Mesenchymal stem cell (in vitro differentiated cells and primary cell): ENCODE measurements around the gene TCF12.
A peak's percentile ranks its signal among the peaks of the same experiment; 100 is the strongest.

Experiments
- DNase-seq: peaks from one replicate; pipeline ENCODE4 v3.0.0-alpha.2; 2013
- H2AFZ ChIP-seq: one replicate; pipeline ENCODE4 v1.6.1; 2013; ENCODE audit warnings: low read depth, mild to moderate bottlenecking, control low read depth, inconsistent platforms, low read length, moderate library complexity
- H2AK5ac ChIP-seq: 2 replicates; pipeline ENCODE4 v1.6.1; 2013; ENCODE audit warnings: low read length, moderate library complexity, mild to moderate bottlenecking, inconsistent platforms; ENCODE audit not compliant: severe bottlenecking
- H2BK120ac ChIP-seq: one replicate; pipeline ENCODE4 v1.6.1; 2013; ENCODE audit warnings: low read depth, mild to moderate bottlenecking, inconsistent platforms, low read length, moderate library complexity
- H2BK12ac ChIP-seq, 2 experiments: one replicate each; pipeline ENCODE4 v1.6.1; 2013; ENCODE audit warnings: inconsistent platforms in 2 of 2, low read length in 2 of 2, mild to moderate bottlenecking in 2 of 2, moderate library complexity in 2 of 2, control low read depth in 1 of 2
- H2BK15ac ChIP-seq: one replicate; pipeline ENCODE4 v1.6.1; 2013; ENCODE audit warnings: mild to moderate bottlenecking, low read depth, inconsistent platforms; ENCODE audit not compliant: poor library complexity, severe bottlenecking
- H2BK5ac ChIP-seq: 2 replicates; pipeline ENCODE4 v1.6.1; 2013; ENCODE audit warnings: low read depth, mild to moderate bottlenecking, low read length, control low read depth, inconsistent platforms; ENCODE audit not compliant: poor library complexity, severe bottlenecking
- H3K14ac ChIP-seq, 2 experiments: one replicate each; pipeline ENCODE4 v1.6.1; 2013; ENCODE audit warnings: inconsistent platforms in 2 of 2, low read length in 2 of 2, control low read depth in 1 of 2, mild to moderate bottlenecking in 1 of 2, moderate library complexity in 1 of 2
- H3K18ac ChIP-seq, 2 experiments: one replicate each; pipeline ENCODE4 v1.6.1; 2013; ENCODE audit warnings: inconsistent platforms in 2 of 2, low read length in 2 of 2, control low read depth in 1 of 2, low read depth in 1 of 2, mild to moderate bottlenecking in 1 of 2
- H3K23ac ChIP-seq, 2 experiments: one replicate each; pipeline ENCODE4 v1.6.1; 2013; ENCODE audit warnings: inconsistent platforms in 2 of 2, low read length in 2 of 2, mild to moderate bottlenecking in 2 of 2, moderate library complexity in 2 of 2, control low read depth in 1 of 2
- H3K27ac ChIP-seq: 2 replicates; pipeline ENCODE4 v1.5.1; 2013; ENCODE audit warnings: mild to moderate bottlenecking, moderate library complexity, low read length, control low read depth, inconsistent platforms; ENCODE audit not compliant: poor library complexity, severe bottlenecking
- H3K27me3 ChIP-seq, 2 experiments: 2 replicates each; pipeline versions ENCODE4 v1.6.1 to v1.7.0; 2013; ENCODE audit warnings: low read length in 2 of 2, mild to moderate bottlenecking in 2 of 2, moderate library complexity in 2 of 2, control low read depth in 1 of 2, inconsistent platforms in 1 of 2; ENCODE audit not compliant: control insufficient read depth in 1 of 2, insufficient read depth in 1 of 2
- H3K36me3 ChIP-seq, 2 experiments: 2 replicates each; pipeline versions ENCODE4 v1.6.1 to v1.7.0; 2013; ENCODE audit warnings: low read length in 2 of 2, control low read depth in 1 of 2, inconsistent platforms in 1 of 2, low read depth in 1 of 2, mild to moderate bottlenecking in 1 of 2; ENCODE audit not compliant: insufficient read depth in 2 of 2, control insufficient read depth in 1 of 2
- H3K4ac ChIP-seq, 2 experiments: one replicate each; pipeline ENCODE4 v1.6.1; 2013; ENCODE audit warnings: inconsistent platforms in 2 of 2, low read length in 2 of 2, mild to moderate bottlenecking in 2 of 2, moderate library complexity in 2 of 2, control low read depth in 1 of 2, low read depth in 1 of 2
- H3K4me1 ChIP-seq: 2 replicates; pipeline ENCODE4 v1.6.1; 2013; ENCODE audit warnings: low read depth, low read length, control low read depth; ENCODE audit not compliant: control insufficient read depth, insufficient read depth
- H3K4me2 ChIP-seq: 2 replicates; pipeline ENCODE4 v1.6.1; 2013; ENCODE audit warnings: low read length, mild to moderate bottlenecking, inconsistent platforms; ENCODE audit not compliant: poor library complexity, severe bottlenecking
- H3K4me3 ChIP-seq, 2 experiments: 2 replicates each; pipeline versions ENCODE4 v1.5.1 to v1.7.0; 2013; ENCODE audit warnings: low read length in 2 of 2, mild to moderate bottlenecking in 2 of 2, control low read depth in 1 of 2, low read depth in 1 of 2; ENCODE audit not compliant: insufficient read depth in 1 of 2
- H3K79me1 ChIP-seq: replicated peaks from 2 replicates; pipeline ENCODE4 v1.6.1; 2013; ENCODE audit warnings: mild to moderate bottlenecking, control low read depth, low read length, inconsistent platforms; ENCODE audit not compliant: poor library complexity, severe bottlenecking
- H3K9ac ChIP-seq: 2 replicates; pipeline ENCODE4 v1.7.0; 2013; ENCODE audit warnings: mild to moderate bottlenecking, low read length, moderate library complexity
- H3K9me3 ChIP-seq: 2 replicates; pipeline ENCODE4 v1.7.0; 2013; ENCODE audit warnings: mild to moderate bottlenecking, low read length; ENCODE audit not compliant: control insufficient read depth
- H4K8ac ChIP-seq: one replicate; pipeline ENCODE4 v1.6.1; 2013; ENCODE audit warnings: inconsistent platforms, mild to moderate bottlenecking, low read length, moderate library complexity
- H4K91ac ChIP-seq: one replicate; pipeline ENCODE4 v1.6.1; 2013; ENCODE audit warnings: mild to moderate bottlenecking, low read length, inconsistent platforms
- WGBS: methylation state at CpG from one replicate; pipeline ENCODE4 v1.1.7; 2013; ENCODE audit warnings: mixed read lengths; 5-methylcytosine and 5-hydroxymethylcytosine counted together

The TCF12 gene

DNA sequence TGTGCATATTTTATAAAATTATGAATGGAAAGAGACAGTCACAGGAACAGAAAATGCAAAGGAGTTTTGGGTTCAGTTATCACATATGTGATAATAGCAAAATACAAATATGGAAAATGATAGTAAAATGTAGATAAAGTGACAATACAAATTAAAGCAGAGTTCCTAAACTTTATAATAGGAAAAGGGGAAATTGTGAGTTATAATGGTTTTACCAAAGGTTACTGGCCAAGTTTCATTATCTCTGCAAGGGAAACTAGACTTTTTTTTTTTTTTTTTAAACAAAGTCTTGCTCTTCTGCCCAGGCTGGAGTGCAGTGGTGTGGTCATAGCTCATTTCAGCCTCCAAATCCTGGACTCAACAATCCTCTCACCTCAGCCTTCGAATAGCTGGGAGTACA lies 229.2 kb downstream of the TCF12 start:
- Histone ChIP-seq H3K4me2 (no peak overlapping the region), H3K9ac (peak overlapping the region; percentile 94), H3K27me3 (no peaks in the 10 kb centered on the region), H3K14ac (no peak overlapping the region), H3K79me1 (peaks cover 18% of the 10 kb centered on the region), H3K18ac (no peak overlapping the region), H3K4me3 (no peak overlapping the region), H3K4me1 (peaks cover 3% of the 10 kb centered on the region), H3K27ac (no peak overlapping the region), H2BK5ac (no peak overlapping the region), H3K36me3 (peaks cover 7% of the 10 kb centered on the region in 2 experiments), H2BK120ac (no peak overlapping the region), H3K9me3 (peaks cover 12% of the 10 kb centered on the region), H4K91ac (no peak overlapping the region), H2AK5ac (no peak overlapping the region), H2AFZ (no peak overlapping the region), H3K4ac (no peak overlapping the region), H3K23ac (no peak overlapping the region), H4K8ac (no peak overlapping the region), H2BK15ac (no peak overlapping the region), H2BK12ac (no peak overlapping the region)
- no peak for DNase-seq
- 100% methylated on average over 1 of the region's 1 CpG for WGBS

DNA sequence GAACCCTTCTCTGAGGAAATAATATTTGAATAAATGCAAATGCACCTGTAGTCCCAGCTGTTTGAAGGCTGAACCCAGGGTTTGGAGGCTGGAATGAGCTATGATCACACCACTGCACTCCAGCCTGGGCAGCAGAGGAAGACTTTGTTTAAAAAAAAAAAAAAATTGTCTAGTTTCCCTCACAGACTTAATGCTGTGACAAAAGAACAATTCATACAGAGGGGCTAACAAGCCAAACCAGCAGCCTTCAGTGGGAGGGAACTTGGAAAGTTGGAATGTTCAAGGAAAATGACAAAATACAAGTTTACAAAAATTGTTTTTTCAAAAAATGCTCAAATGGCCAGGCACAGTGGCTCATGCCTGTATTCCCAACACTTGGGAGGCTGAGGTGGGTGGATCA lies 229.8 kb downstream of the TCF12 start:
- Histone ChIP-seq H3K23ac (no peak overlapping the region), H2AK5ac (no peak overlapping the region), H4K91ac (no peak overlapping the region), H2BK12ac (no peak overlapping the region), H3K36me3 (peaks cover 7% of the 10 kb centered on the region in 2 experiments), H3K4ac (no peak overlapping the region), H4K8ac (no peak overlapping the region), H2BK15ac (no peak overlapping the region), H2BK120ac (no peak overlapping the region), H3K9ac (no peak overlapping the region), H3K4me2 (no peak overlapping the region), H3K4me3 (no peak overlapping the region), H3K27ac (no peak overlapping the region), H3K4me1 (peaks cover 3% of the 10 kb centered on the region), H3K14ac (no peak overlapping the region), H3K9me3 (peaks cover 15% of the 10 kb centered on the region), H2AFZ (no peak overlapping the region), H2BK5ac (no peak overlapping the region), H3K27me3 (no peaks in the 10 kb centered on the region), H3K79me1 (peaks cover 21% of the 10 kb centered on the region), H3K18ac (no peak overlapping the region)
- no peak for DNase-seq

DNA sequence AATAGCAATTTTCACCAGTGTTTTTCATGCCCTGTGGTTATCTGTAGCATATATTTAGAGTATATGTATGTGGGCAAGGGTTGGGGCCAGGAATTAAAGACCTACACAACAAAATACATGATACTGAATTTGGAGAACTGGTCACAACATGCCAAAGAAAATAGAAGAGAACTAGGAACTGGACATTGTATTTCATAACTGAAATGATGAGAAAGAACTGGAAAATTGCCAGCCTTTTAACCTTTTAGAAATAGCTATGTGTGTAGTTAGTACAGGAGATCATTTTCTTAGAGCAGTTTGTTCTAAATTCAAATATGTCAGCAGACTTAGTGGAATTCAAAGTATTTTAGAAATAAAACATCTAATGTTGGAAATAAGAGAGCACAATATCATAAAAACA lies 230.8 kb downstream of the TCF12 start:
- Histone ChIP-seq H3K9me3 (peaks cover 15% of the 10 kb centered on the region), H2BK120ac (no peak overlapping the region), H3K4me1 (peaks cover 3% of the 10 kb centered on the region), H2BK12ac (no peak overlapping the region), H3K4ac (no peak overlapping the region), H3K14ac (no peak overlapping the region), H3K23ac (no peak overlapping the region), H3K4me2 (no peak overlapping the region), H3K36me3 (peaks cover 7% of the 10 kb centered on the region in 2 experiments), H2AK5ac (no peak overlapping the region), H3K9ac (peak overlapping the region; percentile 24), H3K27me3 (no peaks in the 10 kb centered on the region), H2AFZ (no peak overlapping the region), H3K79me1 (peaks cover 25% of the 10 kb centered on the region), H3K18ac (no peak overlapping the region), H2BK15ac (no peak overlapping the region), H4K8ac (no peak overlapping the region), H3K4me3 (no peak overlapping the region), H2BK5ac (no peak overlapping the region), H4K91ac (no peak overlapping the region), H3K27ac (no peak overlapping the region)
- DNase-seq, result no peak

DNA sequence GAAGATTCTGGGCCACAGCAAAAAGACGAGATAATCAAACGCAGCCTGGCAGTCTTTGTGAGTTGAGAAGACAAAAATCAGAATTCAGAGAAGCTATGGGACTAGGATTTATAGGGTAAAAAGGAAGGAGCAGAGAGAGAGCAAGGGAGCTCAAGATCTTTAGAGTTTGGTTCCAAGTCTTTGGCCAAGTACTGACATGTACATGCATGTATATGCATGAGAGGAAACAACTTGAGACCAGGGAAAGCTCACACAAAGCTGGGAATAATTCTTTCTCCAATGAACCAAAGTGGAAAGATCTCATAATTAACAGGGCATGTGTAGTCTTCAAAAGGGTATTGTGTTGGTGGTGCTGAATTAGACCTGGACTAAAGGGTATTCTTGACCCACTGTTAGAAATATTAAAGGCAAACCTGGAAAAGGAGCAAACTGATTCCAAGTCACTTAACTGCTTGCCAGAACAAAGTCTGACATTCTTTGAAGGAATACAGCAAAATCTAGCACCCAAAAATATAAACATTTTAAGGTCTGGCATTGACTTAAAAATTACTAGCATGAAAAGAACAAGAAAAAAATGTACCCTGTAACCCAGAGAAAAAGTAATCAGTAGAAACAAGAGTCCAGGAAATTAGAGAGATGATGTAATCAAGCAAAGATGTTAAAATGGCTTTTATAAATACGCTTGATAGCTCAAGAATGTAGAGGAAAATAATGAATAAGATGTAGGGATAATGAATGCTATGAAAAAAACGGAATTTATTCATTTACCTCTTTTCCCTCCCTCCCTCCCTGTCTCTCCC lies 231.8 kb downstream of the TCF12 start:
- no peak for DNase-seq
- no peak overlapping the region for H4K91ac ChIP-seq
- no peak overlapping the region for H3K9ac ChIP-seq
- H3K9me3 ChIP-seq, result peaks cover 15% of the 10 kb centered on the region
- peaks cover 3% of the 10 kb centered on the region for H3K4me1 ChIP-seq
- H2AFZ ChIP-seq, result no peak overlapping the region
- H3K4me3 ChIP-seq, result no peak overlapping the region
- H3K4ac ChIP-seq, result no peak overlapping the region
- H2AK5ac ChIP-seq, result peak overlapping the region; percentile 17
- WGBS, result 90% methylated on average over 3 of the region's 4 CpGs
- peak overlapping the region; percentile 88 for H3K27ac ChIP-seq
- peaks cover 7% of the 10 kb centered on the region in 2 experiments for H3K36me3 ChIP-seq
- H3K27me3 ChIP-seq, result no peaks in the 10 kb centered on the region
- no peak overlapping the region for H3K23ac ChIP-seq
- H2BK5ac ChIP-seq, result no peak overlapping the region
- H4K8ac ChIP-seq, result no peak overlapping the region
- no peak overlapping the region for H2BK12ac ChIP-seq
- H2BK15ac ChIP-seq, result no peak overlapping the region
- H3K4me2 ChIP-seq, result no peak overlapping the region
- H3K18ac ChIP-seq, result no peak overlapping the region
- H2BK120ac ChIP-seq, result no peak overlapping the region
- H3K14ac ChIP-seq, result no peak overlapping the region
- peaks cover 23% of the 10 kb centered on the region for H3K79me1 ChIP-seq
